Stimulated activated CD8-positive, alpha-beta memory T cell treated with anti-CD3 and anti-CD28 coated beads, Interleukin-2, amount 100 ng/mL, for 1 hour (primary cell): Measurements from ENCODE around the gene TLDC2.
"Not testable (repeated sequence)": the region's sequence is repeated elsewhere in the genome, so short reads cannot be mapped to it uniquely, and the experiment has no call there.

Experiments
- DNase-seq, 2 donors: peaks; one replicate each; pipeline ENCODE4 v3.0.0-alpha.2; 2020; ENCODE audit warnings: low read depth in 2 of 2

TLDC2 gene

DNA sequence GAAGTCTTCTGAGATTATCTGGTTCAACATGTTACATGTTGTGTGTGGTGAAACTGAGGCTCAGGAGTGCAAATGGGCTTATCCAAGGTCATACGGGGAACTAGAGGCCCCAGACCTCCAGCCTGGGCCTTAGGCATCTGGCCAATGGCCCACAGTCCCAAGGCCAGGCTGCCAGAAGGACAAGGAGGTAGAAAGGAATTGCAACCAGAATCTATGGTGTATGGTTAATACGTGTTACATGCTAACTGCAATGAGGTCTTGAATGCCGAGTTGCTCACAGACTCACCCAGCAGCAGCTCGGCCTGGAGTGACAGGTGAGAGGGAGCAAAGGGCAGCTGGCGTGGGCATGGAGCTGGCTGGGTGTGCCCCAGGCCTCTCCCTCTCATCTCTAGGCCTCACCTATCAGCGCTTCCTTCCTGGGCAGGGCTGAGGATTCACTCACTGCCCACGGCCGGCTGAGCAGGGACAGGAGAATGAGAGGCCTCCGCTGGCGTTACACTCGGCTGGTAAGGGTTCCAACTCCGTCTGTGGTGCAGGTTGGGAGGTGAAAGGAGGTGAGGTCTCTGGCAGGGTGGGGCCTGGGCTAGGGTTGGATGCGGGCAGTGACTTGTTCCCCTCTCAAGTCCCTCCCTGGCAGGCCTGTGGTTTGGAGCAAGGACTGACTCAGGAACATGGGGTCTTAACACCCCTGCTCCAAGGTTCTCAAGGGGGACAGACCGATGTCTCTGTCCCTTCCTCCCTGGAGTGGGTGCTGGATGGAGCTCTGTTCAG is at the start of gene TLDC2:
Gene TLDC2, plus strand, starts transcription at position 437 of the 771 bp plus-strand sequence. Its CDS starts 37 bp downstream, at position 474.
- no peak for DNase-seq

DNA sequence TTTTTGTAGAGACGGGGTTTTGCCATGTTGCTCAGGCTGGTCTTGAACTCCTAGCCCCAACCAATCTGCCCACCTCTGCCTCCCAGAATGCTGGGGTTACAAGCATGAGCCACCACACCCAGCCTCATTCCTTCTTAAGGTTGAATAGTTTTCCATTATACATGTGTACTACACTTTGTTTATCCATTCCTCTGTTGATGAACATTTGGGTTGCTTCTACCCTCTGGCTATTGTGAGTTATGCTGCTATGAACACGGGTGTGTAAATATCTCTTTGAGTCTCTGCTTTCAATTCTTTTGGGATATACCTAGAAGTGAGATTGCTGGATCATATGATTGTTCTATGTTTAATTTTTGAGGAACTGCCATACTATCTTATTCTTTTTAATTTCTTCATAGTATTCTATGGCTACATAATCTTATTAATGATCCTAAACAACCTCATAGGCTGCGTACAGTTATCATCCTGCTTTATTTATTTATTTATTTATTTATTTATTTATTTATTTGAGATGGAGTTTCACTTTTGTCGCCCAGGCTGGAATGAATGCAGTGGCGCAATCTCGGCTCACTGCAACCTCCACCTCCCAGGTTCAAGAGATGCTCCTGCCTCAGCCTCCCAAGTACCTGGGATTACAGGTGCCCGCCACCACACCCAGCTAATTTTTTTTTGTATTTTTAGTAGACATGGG is 49.2 kb upstream of the TLDC2 start:
- no peak for DNase-seq

DNA sequence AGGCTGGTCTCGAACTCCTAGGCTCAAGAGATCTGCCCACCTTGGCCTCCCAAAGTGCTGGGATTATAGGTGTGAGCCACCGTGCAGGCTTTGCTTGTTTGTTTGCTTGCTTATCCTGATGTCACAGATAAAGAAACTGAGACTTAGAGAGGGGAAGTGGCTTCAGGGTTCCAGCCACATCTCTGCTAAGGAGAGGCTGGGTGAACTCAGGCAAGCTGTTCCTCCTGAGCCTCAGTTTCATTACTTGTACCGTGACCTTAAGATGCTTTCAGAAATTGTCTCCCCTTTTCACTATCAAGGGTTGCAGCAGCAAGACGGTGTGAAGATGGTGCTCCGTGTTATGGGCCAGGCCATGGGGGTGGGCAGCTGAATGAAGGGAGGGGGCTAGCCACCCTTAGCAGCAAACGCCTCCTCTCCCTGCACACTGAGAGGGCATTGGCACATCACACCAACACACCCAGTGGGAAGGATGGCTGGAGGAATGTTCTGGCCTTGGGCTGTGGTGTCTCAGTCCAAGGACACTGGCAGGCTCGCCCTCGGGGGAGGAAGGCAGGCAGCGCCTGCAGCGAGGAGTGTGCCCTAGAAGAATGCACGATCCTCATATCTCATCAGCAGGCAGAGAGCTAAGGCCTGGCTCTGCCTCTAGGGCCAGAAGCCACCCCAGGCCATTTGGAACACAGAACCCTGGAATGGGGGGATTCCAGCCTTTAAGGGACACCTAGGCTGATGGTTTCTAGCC is 48.2 kb upstream of the TLDC2 start:
- DNase-seq: no peak

DNA sequence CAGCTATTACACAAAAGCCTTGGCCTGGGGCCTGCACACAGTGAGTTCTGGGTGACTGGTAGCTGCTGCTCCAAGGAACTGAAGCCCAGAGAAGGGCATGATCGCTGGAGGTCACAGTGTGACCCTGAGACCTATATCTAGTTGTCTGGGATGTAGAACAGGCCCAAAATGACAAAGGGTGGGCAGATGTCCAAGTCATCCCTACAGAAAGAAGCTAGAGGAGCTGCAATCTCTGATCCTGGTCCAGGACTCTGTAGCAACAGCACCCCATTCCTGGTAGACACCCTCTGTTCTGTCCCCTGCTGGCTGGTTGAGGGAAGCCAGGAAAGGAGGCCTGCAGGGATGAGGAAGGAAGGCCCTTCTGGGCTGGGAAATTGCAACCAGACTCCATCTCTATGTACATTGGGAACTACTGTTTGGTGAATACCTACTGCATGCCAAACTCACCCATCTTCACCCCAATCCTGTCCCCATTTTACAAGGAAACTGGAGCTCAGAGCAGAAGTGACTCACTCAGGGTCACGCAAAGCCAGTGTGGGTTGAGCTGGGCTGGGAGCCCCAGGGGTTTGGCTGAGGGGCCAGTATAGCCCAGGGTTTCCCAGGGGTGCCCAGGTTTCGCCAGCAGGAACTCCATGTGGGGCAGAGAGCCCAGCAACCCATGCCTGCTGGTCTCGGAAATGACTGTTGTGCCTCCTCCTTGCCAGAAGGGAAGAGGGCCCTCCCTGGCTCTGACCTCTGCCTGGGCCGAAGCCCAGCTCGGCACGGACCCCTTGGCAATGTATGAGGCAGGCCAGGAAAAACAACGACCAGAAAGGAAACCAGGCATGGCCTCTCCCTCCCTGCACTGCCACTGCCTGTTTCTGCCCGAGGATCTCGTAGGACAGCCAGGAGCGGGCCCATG is 44.9 kb upstream of the TLDC2 start:
- no peak for DNase-seq

DNA sequence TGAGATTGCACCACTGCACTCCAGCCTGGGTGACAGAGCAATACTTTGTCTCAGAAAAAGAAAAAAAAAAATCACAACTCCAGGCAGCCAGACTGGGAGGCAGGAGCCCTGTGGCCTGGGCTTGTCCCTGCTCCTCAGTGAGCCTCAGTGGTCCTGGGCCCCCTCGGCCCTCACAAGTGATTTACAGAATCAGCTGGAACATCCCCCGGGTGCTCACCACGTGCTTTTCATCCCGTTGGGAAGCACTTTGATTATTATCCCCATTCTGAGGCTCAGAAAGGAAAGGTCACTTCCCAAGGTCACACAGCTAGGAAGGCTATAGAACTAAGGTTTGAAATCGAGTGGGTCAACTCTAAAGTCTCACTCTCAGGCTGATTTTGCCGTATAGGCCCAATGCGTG is 43.1 kb upstream of the TLDC2 start:
- no peak for DNase-seq

DNA sequence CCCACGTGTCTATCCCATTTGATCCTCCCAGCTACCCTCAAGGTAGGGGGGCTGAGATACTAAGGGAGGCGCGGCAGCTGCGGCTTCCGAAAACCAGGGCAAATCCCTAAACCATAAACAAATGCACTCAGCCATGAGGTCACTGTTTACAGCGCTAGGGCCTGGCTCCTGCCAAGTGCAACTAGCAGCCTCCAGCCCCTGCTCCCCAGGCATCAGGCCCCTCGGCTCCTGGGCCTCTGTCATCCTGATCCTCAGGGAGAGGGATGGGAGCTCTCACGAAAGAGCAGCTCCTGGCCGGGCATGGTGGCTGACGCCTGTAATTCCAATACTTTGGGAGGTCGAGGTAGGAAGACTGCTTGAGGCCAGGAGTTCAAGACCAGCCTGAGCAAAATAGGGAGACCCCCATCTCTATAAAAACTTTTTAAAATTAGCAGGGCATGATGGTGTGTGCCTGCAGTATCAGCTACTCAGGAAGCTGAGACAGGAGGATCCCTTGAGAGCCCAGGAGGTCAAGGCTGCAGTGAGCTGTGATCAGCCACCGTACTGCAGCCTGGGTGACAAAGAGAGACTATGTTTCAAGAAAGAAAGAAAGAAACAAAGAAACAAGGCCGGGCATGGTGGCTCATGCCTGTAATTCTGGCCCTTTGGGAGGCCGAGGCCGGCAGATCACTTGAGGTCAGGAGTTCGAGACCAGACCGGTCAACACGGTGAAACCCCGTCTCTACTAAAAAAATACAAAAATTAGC is 42.5 kb upstream of the TLDC2 start:
- no peak for DNase-seq

DNA sequence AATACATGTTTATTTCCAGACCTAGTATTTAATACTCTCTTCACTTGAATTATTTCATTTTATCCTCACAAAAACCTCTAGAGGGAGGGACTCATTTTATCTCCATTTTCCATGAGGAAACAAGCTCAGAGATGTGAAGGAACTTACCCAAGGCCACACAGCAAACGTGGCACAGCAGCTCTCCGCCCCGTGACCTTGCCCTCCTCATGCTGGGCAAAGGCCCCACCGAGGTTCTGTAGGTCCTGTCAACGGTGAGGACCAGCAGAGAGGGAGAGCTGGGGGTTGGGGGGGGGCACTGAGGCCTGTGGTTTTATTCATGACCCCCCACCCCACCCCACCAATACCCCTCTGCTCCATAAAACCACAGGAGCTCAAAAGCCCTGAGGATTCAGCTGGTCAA is 40.9 kb upstream of the TLDC2 start:
- DNase-seq: no peak

DNA sequence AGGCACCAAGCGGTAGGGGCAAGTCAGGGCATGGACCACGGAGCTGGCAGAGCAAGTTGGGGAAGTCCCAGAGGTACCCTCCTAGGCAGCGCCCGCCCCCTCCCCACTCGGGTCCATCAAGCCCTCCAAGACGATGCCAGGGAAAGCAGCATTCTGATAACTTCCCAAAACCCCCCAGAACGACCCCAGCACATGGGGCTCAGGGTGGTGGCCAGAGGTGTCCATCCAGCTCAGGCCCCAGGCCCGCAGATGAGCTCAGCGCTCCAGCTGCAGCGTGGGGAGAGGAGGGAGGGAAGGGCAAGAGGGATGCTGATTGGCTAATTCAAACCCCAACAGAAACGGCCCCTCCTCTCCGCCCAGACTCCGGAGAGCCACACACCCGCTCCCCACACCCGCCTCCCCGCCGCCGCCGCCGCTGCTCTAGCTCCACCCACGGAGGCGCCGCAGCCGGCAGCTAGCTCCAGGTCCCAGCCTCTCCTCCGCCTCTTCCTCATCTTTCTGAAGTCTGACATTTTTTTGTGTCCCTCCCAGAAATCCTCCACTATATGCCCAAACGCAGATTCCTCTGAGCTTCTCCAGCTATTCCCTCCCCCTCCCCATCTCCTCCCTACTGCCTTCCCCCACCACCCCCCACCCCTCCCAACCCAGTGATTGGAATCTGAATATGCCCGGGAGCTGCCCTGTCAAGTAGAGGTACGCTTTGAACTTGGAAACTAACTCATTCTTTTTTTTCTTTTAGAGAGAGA is 40.3 kb upstream of the TLDC2 start:
- DNase-seq: peak; percentile 52 to 65

DNA sequence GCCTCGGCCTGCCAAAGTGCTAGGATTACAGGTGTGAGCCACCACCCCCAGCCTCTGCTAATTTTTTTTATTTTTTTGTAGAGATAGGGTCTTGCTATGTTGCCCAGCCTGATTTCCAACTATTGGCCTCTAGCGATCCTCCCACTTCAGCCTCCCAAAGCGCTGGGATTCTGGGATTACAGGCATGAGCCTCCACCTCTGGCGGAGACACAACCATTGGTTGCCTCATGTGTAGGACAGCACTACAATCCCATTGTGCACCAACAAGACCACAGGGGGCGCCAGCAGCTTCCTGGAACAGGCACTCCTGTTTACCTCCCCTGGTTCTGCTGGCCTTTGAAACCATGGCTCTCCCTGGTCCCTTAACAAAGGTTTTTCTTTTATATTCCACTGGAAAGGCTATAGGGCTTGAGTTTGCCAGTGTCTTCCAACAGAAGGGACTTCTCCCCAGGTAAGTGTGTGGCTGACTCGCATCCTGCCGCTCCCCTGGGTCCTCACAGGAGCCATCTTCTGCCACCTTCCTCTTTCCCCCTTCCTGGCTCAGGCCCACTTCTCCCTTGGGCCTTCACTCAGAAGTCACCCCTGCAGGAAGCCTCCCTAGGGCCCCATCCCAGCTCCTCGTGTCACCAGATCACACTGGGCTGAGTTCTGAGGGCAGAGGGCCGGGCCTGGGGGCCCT is 39.2 kb upstream of the TLDC2 start:
- DNase-seq: no peak

DNA sequence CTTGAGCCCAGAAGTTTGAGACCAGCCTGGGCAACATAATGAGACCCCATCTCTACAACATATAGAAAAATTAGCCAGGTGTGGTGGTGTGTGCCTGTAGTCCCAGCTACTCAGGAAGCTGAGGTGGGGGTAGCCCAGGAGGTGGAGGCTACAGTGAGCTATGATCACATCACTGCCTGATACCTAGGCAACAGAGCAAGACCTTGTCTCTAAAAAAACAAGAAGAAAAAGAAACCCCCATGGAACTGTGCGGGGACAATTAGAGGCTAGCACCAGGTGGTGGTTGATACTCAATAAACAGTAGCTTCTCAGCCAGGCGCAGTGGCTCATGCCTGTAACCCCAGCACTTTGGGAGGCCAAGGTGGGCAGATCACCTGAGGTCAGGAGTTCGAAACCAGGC is 37.6 kb upstream of the TLDC2 start:
- DNase-seq: not testable (repeated sequence)

DNA sequence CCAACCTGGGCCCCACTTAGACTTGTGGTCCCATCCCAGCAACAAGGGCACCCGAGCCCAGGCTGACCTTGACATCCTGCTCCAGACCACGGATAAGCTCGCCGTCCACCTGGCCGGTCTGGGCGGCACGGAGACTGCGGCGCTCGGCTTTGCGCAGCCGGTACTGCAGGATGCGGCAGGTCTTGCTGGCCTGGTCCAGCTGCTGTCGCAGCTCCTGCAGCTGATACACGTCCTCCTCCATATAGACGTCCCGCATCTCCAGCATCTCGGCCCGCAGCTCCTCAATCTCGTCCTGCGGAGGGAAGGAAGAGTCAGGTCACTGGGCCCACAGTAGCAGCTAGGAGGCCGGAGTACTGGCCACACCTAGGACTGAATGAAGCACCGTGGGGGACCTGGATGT is 36.8 kb upstream of the TLDC2 start:
- no peak for DNase-seq

DNA sequence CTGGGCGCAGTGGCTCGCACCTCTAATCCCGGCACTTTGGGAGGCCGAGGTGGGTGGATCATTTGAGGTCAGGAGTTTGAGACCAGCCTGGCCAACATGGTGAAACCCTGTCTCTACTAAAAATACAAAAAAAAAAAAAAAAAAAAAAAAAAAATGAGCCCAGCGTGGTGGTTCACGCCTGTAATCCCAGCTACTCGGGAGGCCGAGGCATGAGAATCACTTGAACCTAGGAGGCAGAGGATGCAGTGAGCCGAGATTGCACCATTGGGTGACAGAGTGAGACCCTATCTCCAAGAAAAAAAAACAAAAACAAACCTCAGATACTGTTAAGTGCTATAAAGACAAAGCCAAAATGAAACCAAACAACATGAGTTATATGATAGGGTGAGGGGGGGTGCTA is 34.9 kb upstream of the TLDC2 start:
- DNase-seq: not testable (repeated sequence)

DNA sequence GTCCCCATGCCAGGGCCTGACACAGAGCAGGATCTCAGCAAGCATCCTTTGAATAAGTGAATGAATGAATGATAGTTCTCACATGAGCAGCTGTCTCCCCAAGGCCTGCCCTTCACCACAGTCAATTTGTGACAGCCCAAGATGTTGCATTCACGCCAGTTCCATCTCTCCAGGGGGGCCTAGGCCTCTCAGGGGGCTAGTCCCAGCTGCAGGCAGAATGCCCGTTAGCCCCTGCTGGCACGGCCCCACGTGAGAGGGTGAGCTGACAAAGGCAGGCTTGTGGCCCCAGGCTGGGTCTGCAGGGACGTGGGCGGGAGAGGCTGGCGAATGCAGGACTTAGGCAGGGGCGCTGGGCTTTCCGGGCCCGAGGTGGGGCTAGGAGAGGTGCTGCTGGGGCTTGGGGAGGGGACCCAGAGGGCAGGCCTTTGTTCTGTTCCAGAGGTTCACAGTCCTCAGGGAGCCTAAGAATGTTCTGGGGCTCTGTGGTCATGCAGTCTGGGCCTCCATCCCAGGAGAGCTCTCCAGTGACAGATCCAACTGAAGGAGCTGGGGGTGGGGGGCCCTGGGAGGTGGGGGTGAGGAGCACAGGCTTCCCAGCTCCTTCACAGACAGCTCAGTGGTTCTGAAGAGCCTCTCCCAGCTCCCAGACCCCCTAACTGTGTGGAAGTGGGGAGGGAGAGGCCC is 30.5 kb upstream of the TLDC2 start:
- DNase-seq: no peak

DNA sequence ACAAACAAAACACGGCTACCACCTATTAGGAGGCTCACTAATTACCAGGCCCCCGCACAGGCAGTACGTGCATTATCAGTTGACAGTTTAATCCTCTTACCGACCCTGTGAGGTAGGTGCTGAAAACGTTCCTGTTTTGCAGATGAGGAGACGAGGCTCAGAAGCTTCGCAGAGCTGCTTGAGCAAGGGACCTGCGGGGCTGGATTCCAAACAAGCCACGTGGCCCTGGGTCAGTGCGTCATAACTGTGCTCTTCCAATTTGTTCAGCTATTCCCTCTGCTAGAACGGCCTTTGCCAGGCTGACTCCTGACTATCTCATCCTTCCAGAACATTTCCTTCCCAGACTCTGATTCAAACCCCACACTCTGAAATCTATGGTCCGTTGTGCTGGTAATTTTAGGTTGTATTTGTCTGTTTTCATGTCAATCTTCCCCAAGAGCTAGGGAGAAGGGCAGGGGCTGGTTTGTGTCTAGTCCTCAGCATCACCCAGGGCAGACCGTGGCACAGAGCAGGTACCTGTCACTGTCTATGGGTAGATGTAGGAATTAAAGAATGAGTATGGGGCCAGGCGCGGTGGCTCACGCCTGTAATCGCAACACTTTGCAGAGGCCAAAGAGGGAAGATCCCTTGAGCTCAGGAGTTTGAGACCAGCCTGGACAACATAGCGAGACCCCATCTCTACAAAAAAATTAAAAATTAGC is 28.8 kb upstream of the TLDC2 start:
- DNase-seq: no peak

DNA sequence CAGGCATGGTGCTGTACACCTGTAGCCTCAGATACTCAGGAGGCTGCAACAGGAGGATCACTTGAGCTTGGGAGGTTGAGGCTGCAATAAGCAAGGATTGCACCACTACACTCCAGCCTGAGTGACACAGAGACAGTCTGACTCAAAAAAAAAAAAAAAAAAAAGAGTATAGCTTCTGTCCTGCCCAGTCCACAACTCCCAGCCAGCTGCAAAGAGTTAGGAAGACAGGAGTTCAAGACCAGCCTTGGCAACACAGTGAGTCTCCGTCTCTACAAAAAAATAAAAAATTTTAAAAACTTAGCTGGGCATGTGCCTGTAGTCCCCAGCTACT is 28.3 kb upstream of the TLDC2 start:
- DNase-seq: no peak

DNA sequence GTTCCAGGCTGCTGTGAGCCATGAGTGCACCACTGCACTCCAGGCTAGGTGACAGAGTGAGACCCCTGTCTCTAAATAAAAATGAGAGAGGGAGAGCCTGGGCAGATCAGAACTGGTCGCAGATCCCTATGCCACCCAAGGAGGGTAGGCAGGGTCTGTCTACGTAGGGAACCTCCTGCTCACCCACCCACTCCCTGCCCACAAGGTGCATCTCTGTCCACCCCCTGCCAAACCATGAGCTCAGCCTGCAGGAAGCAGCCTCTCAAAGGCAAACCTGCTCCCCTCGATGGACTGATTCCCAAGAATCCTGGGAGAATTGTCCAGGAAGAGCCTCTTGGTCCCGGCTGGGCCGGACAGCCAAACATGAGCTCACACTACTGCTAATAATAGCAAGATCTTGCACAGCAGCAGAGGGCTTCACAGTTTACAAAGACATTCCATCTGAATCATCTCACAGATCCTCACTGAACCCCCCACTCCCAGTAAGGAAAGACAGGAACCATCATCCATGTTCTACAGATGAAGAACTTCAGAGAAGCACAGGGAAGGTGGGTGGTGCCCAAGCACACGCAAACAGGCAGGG is 27.8 kb upstream of the TLDC2 start:
- DNase-seq: no peak

DNA sequence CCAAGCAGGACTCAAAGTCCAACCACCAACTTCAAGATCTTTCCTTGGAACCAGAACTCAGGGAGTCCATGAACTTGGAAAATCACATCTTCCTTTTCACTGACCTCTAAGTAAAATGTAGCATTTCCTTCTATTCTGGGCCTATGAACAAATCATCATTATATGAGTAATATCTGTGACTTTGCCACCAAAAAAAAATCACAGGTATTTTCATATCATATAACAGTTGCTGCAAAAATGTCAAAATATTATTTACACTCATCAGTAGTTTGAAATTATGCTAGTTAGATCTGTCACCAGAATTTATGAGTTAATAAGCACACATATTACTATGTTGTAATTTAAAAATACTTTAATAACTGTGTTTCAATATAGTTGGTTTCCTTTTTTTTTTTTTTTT is 27.3 kb upstream of the TLDC2 start:
- no peak for DNase-seq
